MM.1S (cell line): Measurements from ENCODE around the gene MPP3.

ENCODE experiments used
- DNase-seq: peaks from one replicate; pipeline ENCODE4 v3.0.0-alpha.2; 2015
- H2AFZ ChIP-seq: fragments of 300-600 bp; sonication (generic); 2 replicates; pipeline ENCODE4 v1.6.0; 2016; ENCODE audit warnings: antibody characterized with exemption, low read length
- H3F3A ChIP-seq: fragments of 300-600 bp; sonication (generic); 2 replicates; pipeline ENCODE4 v1.6.1; 2016; ENCODE audit warnings: mild to moderate bottlenecking, antibody characterized with exemption, low read length, moderate library complexity, mixed read lengths; ENCODE audit not compliant: insufficient read depth
- H3K27ac ChIP-seq: fragments of 300-600 bp; sonication (generic); 2 replicates; pipeline ENCODE4 v1.5.1; 2016; ENCODE audit warnings: mild to moderate bottlenecking, low read length
- H3K27me3 ChIP-seq: fragments of 300-600 bp; sonication (generic); replicated peaks from 2 replicates; pipeline ENCODE4 v1.6.0; 2016; ENCODE audit warnings: low read length; ENCODE audit not compliant: insufficient read depth
- H3K36me3 ChIP-seq: fragments of 300-600 bp; sonication (generic); replicated peaks from 2 replicates; pipeline ENCODE4 v1.6.1; 2016; ENCODE audit warnings: mild to moderate bottlenecking, low read length, mixed read lengths; ENCODE audit not compliant: insufficient read depth
- H3K4me1 ChIP-seq: fragments of 300-600 bp; sonication (generic); 2 replicates; pipeline ENCODE4 v1.6.1; 2016; ENCODE audit warnings: low read length, mixed read lengths
- H3K4me2 ChIP-seq: fragments of 300-600 bp; sonication (generic); 2 replicates; pipeline ENCODE4 v1.6.0; 2016; ENCODE audit warnings: low read depth, low read length
- H3K4me3 ChIP-seq: fragments of 300-600 bp; sonication (generic); 2 replicates; pipeline ENCODE4 v1.5.1; 2016; ENCODE audit warnings: low read length, mixed read lengths
- H3K79me2 ChIP-seq: fragments of 300-600 bp; sonication (generic); 2 replicates; pipeline ENCODE4 v1.6.1; 2016; ENCODE audit warnings: mixed run types, low read length, mixed read lengths
- H3K9ac ChIP-seq: fragments of 300-600 bp; sonication (generic); 2 replicates; pipeline ENCODE4 v1.6.1; 2016; ENCODE audit warnings: low read length, mixed read lengths
- H3K9me2 ChIP-seq: fragments of 300-600 bp; sonication (generic); replicated peaks from 2 replicates; pipeline ENCODE4 v1.6.1; 2016; ENCODE audit warnings: mild to moderate bottlenecking, low read length, mixed read lengths; ENCODE audit not compliant: insufficient read depth
- H3K9me3 ChIP-seq: fragments of 300-600 bp; sonication (generic); replicated peaks from 2 replicates; pipeline ENCODE4 v1.6.1; 2016; ENCODE audit warnings: mild to moderate bottlenecking, low read length, mixed read lengths; ENCODE audit not compliant: insufficient read depth
- H4K20me1 ChIP-seq: fragments of 300-600 bp; sonication (generic); 2 replicates; pipeline ENCODE4 v1.6.1; 2016; ENCODE audit warnings: mild to moderate bottlenecking, low read length, moderate library complexity, mixed read lengths; ENCODE audit not compliant: insufficient read depth
- EZH2 ChIP-seq: fragments of 300-600 bp; sonication (generic); optimal IDR thresholded peaks from 2 replicates; pipeline ENCODE3; 2017; ENCODE audit warnings: low read depth, mild to moderate bottlenecking, antibody characterized with exemption, low read length, mixed read lengths
- EZH2phosphoT487 ChIP-seq: fragments of 300-600 bp; sonication (generic); IDR thresholded peaks from 2 replicates; pipeline ENCODE4 v1.6.1; 2018; ENCODE audit warnings: antibody characterized with exemption, low read length
- TF ChIP-seq, protein P1 (sequence below): fragments of 300-600 bp; sonication (generic); IDR thresholded peaks from 2 replicates; pipeline ENCODE4 v1.5.1; 2016; ENCODE audit warnings: antibody characterized with exemption, low read length, mixed read lengths

The MPP3 gene

DNA sequence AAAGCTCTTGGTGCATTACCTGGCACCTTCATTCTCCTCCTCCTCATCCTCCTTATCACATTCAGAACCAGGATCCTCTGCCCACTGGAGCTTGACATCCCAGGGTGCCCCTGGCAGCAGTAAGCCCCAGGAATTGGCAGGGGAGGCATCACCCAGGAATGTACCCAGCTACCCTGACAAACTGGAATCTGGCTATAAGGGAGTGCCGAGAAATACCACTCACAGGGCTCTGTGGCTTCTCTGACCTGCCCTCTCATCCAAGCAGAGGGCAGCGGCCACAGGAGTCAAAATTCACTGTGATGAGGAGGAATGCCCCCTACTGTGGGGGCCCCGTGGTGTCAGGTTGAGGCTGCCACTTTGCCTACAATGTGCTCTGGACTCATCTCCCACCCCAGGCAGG is 19.6 kb downstream of the MPP3 start:
- Histone ChIP-seq H3K9ac (no peak overlapping the region), H3K27ac (no peak overlapping the region), H2AFZ (no peak overlapping the region), H3K4me3 (no peak overlapping the region), H3K4me2 (no peak overlapping the region), H3F3A (no peaks in the 10 kb centered on the region), H3K9me2 (no peaks in the 10 kb centered on the region), H3K9me3 (no peaks in the 10 kb centered on the region), H3K27me3 (peaks cover 38% of the 10 kb centered on the region), H4K20me1 (no peaks in the 10 kb centered on the region), H3K4me1 (no peaks in the 10 kb centered on the region), H3K36me3 (no peaks in the 10 kb centered on the region), H3K79me2 (no peaks in the 10 kb centered on the region)
- no peak for DNase-seq
- TF ChIP-seq, protein P1, sequence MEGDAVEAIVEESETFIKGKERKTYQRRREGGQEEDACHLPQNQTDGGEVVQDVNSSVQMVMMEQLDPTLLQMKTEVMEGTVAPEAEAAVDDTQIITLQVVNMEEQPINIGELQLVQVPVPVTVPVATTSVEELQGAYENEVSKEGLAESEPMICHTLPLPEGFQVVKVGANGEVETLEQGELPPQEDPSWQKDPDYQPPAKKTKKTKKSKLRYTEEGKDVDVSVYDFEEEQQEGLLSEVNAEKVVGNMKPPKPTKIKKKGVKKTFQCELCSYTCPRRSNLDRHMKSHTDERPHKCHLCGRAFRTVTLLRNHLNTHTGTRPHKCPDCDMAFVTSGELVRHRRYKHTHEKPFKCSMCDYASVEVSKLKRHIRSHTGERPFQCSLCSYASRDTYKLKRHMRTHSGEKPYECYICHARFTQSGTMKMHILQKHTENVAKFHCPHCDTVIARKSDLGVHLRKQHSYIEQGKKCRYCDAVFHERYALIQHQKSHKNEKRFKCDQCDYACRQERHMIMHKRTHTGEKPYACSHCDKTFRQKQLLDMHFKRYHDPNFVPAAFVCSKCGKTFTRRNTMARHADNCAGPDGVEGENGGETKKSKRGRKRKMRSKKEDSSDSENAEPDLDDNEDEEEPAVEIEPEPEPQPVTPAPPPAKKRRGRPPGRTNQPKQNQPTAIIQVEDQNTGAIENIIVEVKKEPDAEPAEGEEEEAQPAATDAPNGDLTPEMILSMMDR = no peak
- TF ChIP-seq EZH2 (no peak), EZH2phosphoT487 (no peak)

DNA sequence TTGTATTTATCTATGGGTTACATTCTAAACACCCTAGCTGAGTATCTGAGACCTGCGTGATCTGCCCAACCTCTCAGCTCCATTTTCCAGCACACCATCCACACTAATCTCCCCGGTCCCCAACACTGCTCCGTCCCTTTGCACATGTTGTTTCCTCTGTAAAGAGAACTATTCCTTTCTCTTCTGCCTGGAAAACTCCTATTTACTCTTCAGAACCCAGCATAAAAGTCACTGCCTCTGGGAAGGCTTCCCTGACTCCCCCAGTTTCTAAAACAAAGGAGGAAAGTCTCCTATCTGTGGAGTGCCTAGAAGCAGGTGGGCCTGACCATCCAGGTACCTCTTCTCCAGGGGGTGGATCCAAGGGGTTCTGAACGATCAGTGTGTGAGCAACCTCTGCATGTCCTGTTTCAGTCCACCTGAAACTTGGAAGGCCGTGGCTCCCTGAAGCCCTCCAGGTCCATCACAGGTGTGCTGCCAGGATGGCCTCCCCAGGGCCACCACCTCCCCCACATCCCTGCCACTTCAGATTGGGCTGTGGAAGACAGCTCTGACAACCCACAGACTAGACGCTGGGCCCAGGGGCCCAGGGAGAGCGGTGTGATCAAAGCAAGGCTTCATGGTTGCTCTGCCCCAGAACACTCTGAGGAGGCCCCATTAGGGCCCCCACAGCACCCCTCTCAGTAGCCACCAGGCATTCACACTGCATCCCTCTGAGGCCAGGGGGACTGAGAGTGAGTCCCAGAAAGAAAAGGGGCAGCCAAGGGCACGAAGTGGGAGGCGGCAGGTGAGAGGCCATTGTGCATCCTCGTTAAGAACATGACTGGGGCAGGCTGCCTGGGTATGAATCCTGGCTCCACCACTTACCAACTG is 20.3 kb downstream of the MPP3 start:
- no peaks in the 10 kb centered on the region for H3F3A ChIP-seq
- no peak overlapping the region for H3K4me3 ChIP-seq
- H3K36me3 ChIP-seq = no peaks in the 10 kb centered on the region
- H3K4me2 ChIP-seq = no peak overlapping the region
- H3K9ac ChIP-seq = no peak overlapping the region
- TF ChIP-seq, protein P1 = no peak
- TF ChIP-seq EZH2phosphoT487 (no peak), EZH2 (no peak)
- no peak for DNase-seq
- no peaks in the 10 kb centered on the region for H3K9me3 ChIP-seq
- no peak overlapping the region for H3K27ac ChIP-seq
- H4K20me1 ChIP-seq = no peaks in the 10 kb centered on the region
- H3K4me1 ChIP-seq = no peaks in the 10 kb centered on the region
- peaks cover 38% of the 10 kb centered on the region for H3K27me3 ChIP-seq
- H3K9me2 ChIP-seq = no peaks in the 10 kb centered on the region
- no peak overlapping the region for H2AFZ ChIP-seq
- H3K79me2 ChIP-seq = no peaks in the 10 kb centered on the region

DNA sequence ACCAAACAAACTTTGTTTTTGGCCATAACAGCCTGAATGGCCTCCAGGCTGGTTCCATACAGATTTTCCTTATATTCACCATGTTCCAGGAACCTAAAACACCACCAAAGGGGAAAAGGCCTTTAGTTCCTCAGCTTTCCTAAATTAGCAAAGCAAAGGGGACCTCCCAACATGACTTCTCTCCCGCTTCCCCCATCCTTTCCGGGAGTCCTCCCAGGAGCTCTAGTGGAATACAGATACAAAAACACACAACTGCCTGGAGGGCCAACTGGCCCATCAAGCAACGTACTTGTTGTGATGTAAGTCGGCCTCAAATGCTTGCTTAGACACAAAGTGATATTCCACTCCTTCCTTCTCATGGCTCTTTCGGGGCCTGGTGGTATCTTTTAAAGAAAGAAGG is 22.1 kb downstream of the MPP3 start:
- DNase-seq = no peak
- no peaks in the 10 kb centered on the region for H3F3A ChIP-seq
- no peak overlapping the region for H3K4me2 ChIP-seq
- no peaks in the 10 kb centered on the region for H3K36me3 ChIP-seq
- H3K27me3 ChIP-seq = peaks cover 38% of the 10 kb centered on the region
- H3K79me2 ChIP-seq = no peaks in the 10 kb centered on the region
- H3K9me2 ChIP-seq = no peaks in the 10 kb centered on the region
- H3K9me3 ChIP-seq = no peaks in the 10 kb centered on the region
- H3K4me3 ChIP-seq = no peak overlapping the region
- H4K20me1 ChIP-seq = no peaks in the 10 kb centered on the region
- no peak overlapping the region for H3K27ac ChIP-seq
- no peak overlapping the region for H3K9ac ChIP-seq
- no peaks in the 10 kb centered on the region for H3K4me1 ChIP-seq
- TF ChIP-seq EZH2phosphoT487 (no peak), EZH2 (no peak)
- TF ChIP-seq, protein P1 = no peak
- H2AFZ ChIP-seq = no peak overlapping the region
